BE2C (cell line): ENCODE data around the gene AACS.
"Not testable (repeated sequence)": the region's sequence is repeated elsewhere in the genome, so short reads cannot be mapped to it uniquely, and the experiment has no call there.

Source experiments
- DNase-seq: peaks from one replicate; pipeline ENCODE4 v3.0.0-alpha.2; 2020
- H3K27me3 ChIP-seq: fragments of 250-450 bp; sonication (Bioruptor Pico); 2 replicates; pipeline ENCODE4 v1.5.1; 2020; ENCODE audit warnings: mild to moderate bottlenecking
- H3K36me3 ChIP-seq: fragments of 250-450 bp; sonication (Bioruptor Pico); 2 replicates; pipeline ENCODE4 v1.5.1; 2020; ENCODE audit warnings: mild to moderate bottlenecking
- H3K4me1 ChIP-seq: fragments of 250-450 bp; sonication (Bioruptor Pico); 2 replicates; pipeline ENCODE4 v1.5.1; 2020
- H3K4me3 ChIP-seq: 2 replicates; pipeline ENCODE4 v1.5.1; 2011; ENCODE audit warnings: low read depth, low read length
- H3K9me3 ChIP-seq: fragments of 250-450 bp; sonication (Bioruptor Pico); 2 replicates; pipeline ENCODE4 v1.5.1; 2020
- CTCF ChIP-seq: IDR thresholded peaks from 2 replicates; pipeline ENCODE4 v1.5.1; 2012; ENCODE audit warnings: mild to moderate bottlenecking, low read depth, low read length

Gene AACS

GRCh38 chr12:125021771-125022170 lies 43.5 kb upstream of the AACS start:
- H3K36me3 ChIP-seq = no peaks in the 10 kb centered on the region
- H3K4me1 ChIP-seq = no peaks in the 10 kb centered on the region
- DNase-seq = no peak
- no peak for TF ChIP-seq CTCF
- H3K27me3 ChIP-seq = no peaks in the 10 kb centered on the region
- H3K4me3 ChIP-seq = no peak overlapping the region
- H3K9me3 ChIP-seq = no peaks in the 10 kb centered on the region

GRCh38 chr12:125023065-125023464 lies 42.2 kb upstream of the AACS start:
- Histone ChIP-seq H3K27me3 (no peaks in the 10 kb centered on the region), H3K4me1 (no peaks in the 10 kb centered on the region), H3K9me3 (no peaks in the 10 kb centered on the region), H3K36me3 (no peaks in the 10 kb centered on the region), H3K4me3 (no peak overlapping the region)
- TF ChIP-seq CTCF = no peak
- DNase-seq = no peak

DNA sequence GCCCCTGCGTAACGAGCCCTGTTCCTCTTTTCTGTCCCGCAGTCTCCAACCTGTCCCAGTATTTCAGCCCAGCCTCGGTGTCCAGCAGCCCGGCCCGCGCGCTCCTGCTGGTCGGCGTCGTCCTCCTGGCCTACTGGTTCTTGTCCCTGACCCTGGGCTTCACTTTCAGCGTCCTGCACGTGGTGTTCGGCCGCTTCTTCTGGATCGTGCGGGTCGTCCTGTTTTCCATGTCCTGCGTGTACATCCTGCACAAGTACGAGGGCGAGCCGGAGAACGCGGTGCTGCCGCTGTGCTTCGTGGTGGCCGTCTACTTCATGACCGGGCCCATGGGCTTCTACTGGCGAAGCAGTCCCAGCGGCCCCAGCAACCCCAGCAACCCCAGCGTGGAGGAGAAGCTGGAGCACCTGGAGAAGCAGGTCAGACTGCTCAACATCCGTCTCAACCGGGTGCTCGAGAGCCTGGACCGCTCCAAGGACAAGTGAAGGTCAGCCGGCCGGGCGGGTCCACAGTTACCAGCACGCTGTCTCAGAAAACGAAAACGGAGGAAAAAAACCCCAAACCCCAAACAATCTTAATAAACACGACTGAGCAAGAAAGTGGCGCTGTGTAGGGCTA lies 40.2 kb upstream of the AACS start:
- no peaks in the 10 kb centered on the region for H3K36me3 ChIP-seq
- no peaks in the 10 kb centered on the region for H3K4me1 ChIP-seq
- no peaks in the 10 kb centered on the region for H3K27me3 ChIP-seq
- no peaks in the 10 kb centered on the region for H3K9me3 ChIP-seq
- no peak for DNase-seq
- H3K4me3 ChIP-seq = no peak overlapping the region
- TF ChIP-seq CTCF = no peak

DNA sequence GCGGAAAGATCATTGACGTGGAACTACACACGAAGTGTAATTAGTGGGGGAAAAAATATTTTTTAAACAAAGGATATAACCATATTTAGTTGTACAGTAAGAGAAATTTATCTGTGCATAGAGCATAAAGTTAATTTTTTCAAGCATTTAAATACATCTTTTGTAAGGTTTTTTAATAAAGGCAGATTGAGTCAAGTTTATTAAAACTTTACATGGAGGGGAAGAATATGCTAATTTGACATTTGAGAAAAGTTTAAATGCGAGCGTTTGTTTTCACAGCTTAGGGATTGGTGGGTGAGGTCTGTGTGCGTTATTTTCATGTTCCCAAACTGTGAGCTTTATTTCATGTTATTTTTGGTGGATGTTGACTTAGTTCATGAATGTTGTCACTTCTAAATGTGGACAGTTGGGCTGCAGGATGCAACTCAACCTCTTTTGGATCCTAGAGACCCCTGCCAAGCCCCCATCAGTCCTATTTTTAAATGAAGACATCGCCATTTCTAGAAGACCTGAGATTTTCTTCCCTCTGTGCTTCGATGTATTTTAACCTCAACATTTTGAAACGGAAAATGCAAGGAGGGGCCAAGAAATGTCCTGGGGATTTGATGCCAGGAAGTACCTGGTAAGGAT lies 39.5 kb upstream of the AACS start:
- TF ChIP-seq CTCF = no peak
- H3K27me3 ChIP-seq = no peaks in the 10 kb centered on the region
- no peaks in the 10 kb centered on the region for H3K9me3 ChIP-seq
- no peaks in the 10 kb centered on the region for H3K4me1 ChIP-seq
- H3K36me3 ChIP-seq = no peaks in the 10 kb centered on the region
- no peak for DNase-seq
- no peak overlapping the region for H3K4me3 ChIP-seq

- no peak for DNase-seq
- Histone ChIP-seq H3K4me1 (no peaks in the 10 kb centered on the region), H3K9me3 (no peaks in the 10 kb centered on the region), H3K36me3 (no peaks in the 10 kb centered on the region), H3K4me3 (no peak overlapping the region), H3K27me3 (no peaks in the 10 kb centered on the region)
- TF ChIP-seq CTCF = no peak
Observed at GRCh38 chr12:125028106-125028505, 37.1 kb upstream of the AACS start.

- TF ChIP-seq CTCF = no peak
- Histone ChIP-seq H3K36me3 (no peaks in the 10 kb centered on the region), H3K27me3 (no peaks in the 10 kb centered on the region), H3K4me3 (no peak overlapping the region), H3K4me1 (no peaks in the 10 kb centered on the region), H3K9me3 (no peaks in the 10 kb centered on the region)
- no peak for DNase-seq
Observed at GRCh38 chr12:125029761-125030358, 35.4 kb upstream of the AACS start.

- not testable (repeated sequence) for H3K4me1 ChIP-seq
Observed at GRCh38 chr12:125031471-125031870, 33.8 kb upstream of the AACS start.

More at GRCh38 chr12:125031471-125031870, 33.8 kb upstream of the AACS start:
- H3K27me3 ChIP-seq, DNase-seq, H3K36me3 ChIP-seq, H3K9me3 ChIP-seq, H3K4me3 ChIP-seq: not testable (repeated sequence)
